Cardiac septum (tissue), 1 donor: Measurements from ENCODE around the gene RIMS4. TPM values are rescaled to one million over a fixed set of nuclear protein-coding genes. Genes with fewer than 3 reads are reported as not detected.

Experiments
- DNase-seq: peaks from one replicate; pipeline ENCODE4 v3.0.0-alpha.2; 2020; ENCODE audit warnings: low spot score
- intact Hi-C: fragments of 100-400 bp; cut with DNase I; formaldehyde crosslinking; loops from one replicate; pipeline ENCODE4 v1.14.0; 2022
- total RNA-seq: library from RNA; stranded (reverse); fragmentation: NEBNext Ultra II Directional; extraction: Animal tissue kit (Norgen Biotek cat#: 25700); gene quantifications from one replicate; pipeline ENCODE4 v1.2.1, GENCODE V29; 2021
- donor health status: DM: no; HTN: no; CAD: no.

Gene RIMS4
- total RNA-seq, 1 donor from 2014 or later = 0.27 TPM

GRCh38 chr20:44747166-44748004 lies 63.0 kb downstream of the RIMS4 start:
- intact Hi-C loops = loop anchor here (2.0 kb wide), 1 partner anchor 119 kb away; no protein-coding TSS in a partner anchor
- no peak for DNase-seq

- intact Hi-C loops = loop anchor here (2.0 kb wide), 1 partner anchor 120 kb away; no protein-coding TSS in a partner anchor
- no peak for DNase-seq
Observed at GRCh38 chr20:44746367-44747165, 63.8 kb downstream of the RIMS4 start.

GRCh38 chr20:44745598-44746366 lies 64.6 kb downstream of the RIMS4 start, which contains the start of gene KCNK15:
Gene KCNK15, plus strand, starts transcription at chr20:44745865. Its CDS starts 46 bp downstream, at chr20:44745911.
- intact Hi-C loops = loop anchor here (2.0 kb wide), 1 partner anchor 121 kb away; no protein-coding TSS in a partner anchor
- no peak for DNase-seq

- no peak for DNase-seq
- intact Hi-C loops = no loop called here
Observed at GRCh38 chr20:44745122-44745597, 65.2 kb downstream of the RIMS4 start.

GRCh38 chr20:44743916-44744655 lies 66.3 kb downstream of the RIMS4 start:
- intact Hi-C loops = no loop called here
- no peak for DNase-seq

GRCh38 chr20:44743080-44743701 lies 67.2 kb downstream of the RIMS4 start:
- intact Hi-C loops = no loop called here
- no peak for DNase-seq

- intact Hi-C loops = no loop called here
- no peak for DNase-seq
Observed at GRCh38 chr20:44742304-44743079, 67.9 kb downstream of the RIMS4 start.

GRCh38 chr20:44739942-44740341 lies 70.4 kb downstream of the RIMS4 start:
- no peak for DNase-seq
- intact Hi-C loops = loop anchor here (10.0 kb wide), 2 partner anchors 205 to 355 kb away; no protein-coding TSS in a partner anchor

- intact Hi-C loops = loop anchor here (10.0 kb wide), 2 partner anchors 204 to 354 kb away; no protein-coding TSS in a partner anchor
- no peak for DNase-seq
Observed at GRCh38 chr20:44738813-44739477, 71.4 kb downstream of the RIMS4 start.

- intact Hi-C loops = loop anchor here (10.0 kb wide), 2 partner anchors 202 to 352 kb away; no protein-coding TSS in a partner anchor
- no peak for DNase-seq
Observed at GRCh38 chr20:44737116-44737515, 73.2 kb downstream of the RIMS4 start.

GRCh38 chr20:44736170-44737021 lies 74.0 kb downstream of the RIMS4 start:
- DNase-seq = no peak
- intact Hi-C loops = loop anchor here (10.0 kb wide), 2 partner anchors 202 to 352 kb away; no protein-coding TSS in a partner anchor

- intact Hi-C loops = loop anchor here (10.0 kb wide), 2 partner anchors 201 to 351 kb away; no protein-coding TSS in a partner anchor
- DNase-seq = no peak
Observed at GRCh38 chr20:44735816-44736169, 74.6 kb downstream of the RIMS4 start.

- intact Hi-C loops = loop anchor here (10.0 kb wide), 2 partner anchors 200 to 350 kb away; no protein-coding TSS in a partner anchor
- DNase-seq = no peak
Observed at GRCh38 chr20:44734938-44735337, 75.4 kb downstream of the RIMS4 start.

- intact Hi-C loops = loop anchor here (1.0 to 10.0 kb wide), 3 partner anchors 48 to 349 kb away; no protein-coding TSS in a partner anchor
- DNase-seq = no peak
Observed at GRCh38 chr20:44733341-44734069, 76.8 kb downstream of the RIMS4 start.

- no peak for DNase-seq
- intact Hi-C loops = loop anchor here (10.0 kb wide), 2 partner anchors 198 to 348 kb away; no protein-coding TSS in a partner anchor
Observed at GRCh38 chr20:44732327-44732726, 78.0 kb downstream of the RIMS4 start.
